Transverse colon (tissue), 4 donors: ENCODE results near the gene EDN3.

Experiments used
- POLR2AphosphoS5 ChIP-seq, 3 donors: sonication (generic); formaldehyde crosslinking; IDR thresholded peaks; one replicate each; pipeline ENCODE4 v1.6.1; 2016; ENCODE audit warnings: antibody characterized with exemption in 3 of 3
- TF ChIP-seq, protein P1 (sequence below), 5 experiments: fragments of 200-600 bp in 3 of 5; fragments of 450-650 bp in 2 of 5; sonication (generic) in 3 of 5; IDR thresholded peaks; 1 replicate in 2 of 5; 2 replicates in 3 of 5; pipeline ENCODE4 v1.5.1; 2016 to 2017; ENCODE audit warnings: antibody characterized with exemption in 5 of 5, inconsistent platforms in 3 of 5, mild to moderate bottlenecking in 2 of 5, moderate library complexity in 1 of 5

DNA sequence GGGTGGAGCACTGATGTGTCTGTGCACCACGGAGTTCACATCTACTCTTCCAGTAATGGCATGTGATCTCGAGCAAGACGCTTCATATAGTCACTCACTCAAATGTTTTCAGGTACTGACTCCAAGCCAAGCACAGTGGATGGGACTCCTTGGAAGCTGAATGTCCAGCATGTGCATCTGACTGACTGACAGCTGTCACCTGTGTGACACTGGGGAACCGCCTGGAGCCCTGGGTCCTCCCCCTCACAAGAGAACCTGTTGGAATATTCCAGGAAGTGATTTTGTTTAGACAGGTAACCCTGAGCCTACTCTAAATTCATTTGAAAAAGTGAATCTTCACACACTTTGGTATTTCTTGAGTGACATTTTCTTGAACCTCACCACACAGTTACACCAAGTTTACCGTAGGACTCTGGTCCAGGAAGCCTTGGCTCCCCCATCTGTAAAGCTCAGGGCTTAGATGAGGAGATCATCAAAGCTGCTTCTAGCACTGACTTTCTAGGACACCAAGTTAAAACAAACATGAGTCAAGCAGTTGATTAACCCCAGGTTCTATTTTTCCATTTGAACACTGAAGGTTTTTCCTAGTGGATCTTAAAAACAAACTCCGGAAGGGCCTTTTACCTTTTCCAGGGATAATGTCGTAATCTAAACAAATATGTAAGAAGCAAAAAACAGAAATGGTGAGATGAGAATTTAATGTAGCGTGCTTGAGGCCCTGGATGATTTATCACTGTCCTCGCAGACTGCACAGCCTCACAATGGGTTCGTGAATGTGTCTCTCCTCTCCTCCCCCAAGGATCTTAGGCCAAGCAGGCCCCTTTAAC, 50.1 kb downstream of the EDN3 start:
- TF ChIP-seq POLR2AphosphoS5 (IDR thresholded peaks at IDR 0.05) = no peak
- TF ChIP-seq, protein P1, sequence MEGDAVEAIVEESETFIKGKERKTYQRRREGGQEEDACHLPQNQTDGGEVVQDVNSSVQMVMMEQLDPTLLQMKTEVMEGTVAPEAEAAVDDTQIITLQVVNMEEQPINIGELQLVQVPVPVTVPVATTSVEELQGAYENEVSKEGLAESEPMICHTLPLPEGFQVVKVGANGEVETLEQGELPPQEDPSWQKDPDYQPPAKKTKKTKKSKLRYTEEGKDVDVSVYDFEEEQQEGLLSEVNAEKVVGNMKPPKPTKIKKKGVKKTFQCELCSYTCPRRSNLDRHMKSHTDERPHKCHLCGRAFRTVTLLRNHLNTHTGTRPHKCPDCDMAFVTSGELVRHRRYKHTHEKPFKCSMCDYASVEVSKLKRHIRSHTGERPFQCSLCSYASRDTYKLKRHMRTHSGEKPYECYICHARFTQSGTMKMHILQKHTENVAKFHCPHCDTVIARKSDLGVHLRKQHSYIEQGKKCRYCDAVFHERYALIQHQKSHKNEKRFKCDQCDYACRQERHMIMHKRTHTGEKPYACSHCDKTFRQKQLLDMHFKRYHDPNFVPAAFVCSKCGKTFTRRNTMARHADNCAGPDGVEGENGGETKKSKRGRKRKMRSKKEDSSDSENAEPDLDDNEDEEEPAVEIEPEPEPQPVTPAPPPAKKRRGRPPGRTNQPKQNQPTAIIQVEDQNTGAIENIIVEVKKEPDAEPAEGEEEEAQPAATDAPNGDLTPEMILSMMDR (IDR thresholded peaks at IDR 0.05) = no peak
